Body of pancreas (tissue), 4 donors: ENCODE measurements around the gene RBM43.
"Not testable (repeated sequence)": the region's sequence is repeated elsewhere in the genome, so short reads cannot be mapped to it uniquely, and the experiment has no call there.

ENCODE experiments used
- CTCF ChIP-seq, 7 experiments: fragments of 450-650 bp in 4 of 7; fragments of 200-600 bp in 3 of 7; sonication (generic) in 3 of 7; IDR thresholded peaks; one replicate each; pipeline ENCODE4 v1.5.1; 2016 to 2019; ENCODE audit warnings: antibody characterized with exemption in 7 of 7
- POLR2A ChIP-seq, 3 donors: fragments of 450-650 bp; IDR thresholded peaks; one replicate each; pipeline ENCODE4 v1.6.1; 2016; ENCODE audit warnings: antibody characterized with exemption in 3 of 3, mild to moderate bottlenecking in 2 of 3

GRCh38 chr2:151310313-151310712 lies 48.6 kb upstream of the RBM43 start:
- not testable (repeated sequence) for TF ChIP-seq CTCF, POLR2A (IDR thresholded peaks at IDR 0.05)
